Myocyte (in vitro differentiated cells): ENCODE results near the gene RBM47. TPM values are rescaled to one million over a fixed set of nuclear protein-coding genes. Genes with fewer than 3 reads are reported as not detected.

Experiments
- DNase-seq: peaks from one replicate; pipeline ENCODE4 v3.0.0-alpha.2; 2012; ENCODE audit warnings: low read depth
- total RNA-seq: library from RNA; depleted of rRNA; stranded (reverse); fragments of >200 nt; gene quantifications from 2 replicates; pipeline ENCODE4 v1.2.3, GENCODE V29; 2014

The RBM47 gene
- total RNA-seq, 1 donor from 2014 or later: not detected

DNA sequence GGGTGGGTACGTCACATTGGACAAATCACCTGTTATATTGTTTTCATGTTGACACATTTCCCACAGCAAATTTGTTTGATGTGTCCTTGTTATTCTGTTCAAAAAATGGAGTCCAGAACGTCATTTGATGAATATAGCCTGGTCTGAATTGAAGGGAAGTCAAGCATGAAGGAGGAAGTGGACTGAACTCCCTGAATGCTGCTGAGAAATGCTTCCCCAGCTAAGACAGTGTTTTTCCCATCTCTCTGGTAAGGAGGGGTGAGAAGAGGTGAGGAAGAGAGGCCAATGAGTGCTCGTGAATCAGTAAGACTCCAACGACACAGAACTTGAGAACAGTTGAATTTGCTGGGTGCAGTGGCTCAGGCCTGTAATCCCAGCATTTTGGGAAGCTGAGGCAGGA, 127.4 kb downstream of the RBM47 start:
- no peak for DNase-seq

DNA sequence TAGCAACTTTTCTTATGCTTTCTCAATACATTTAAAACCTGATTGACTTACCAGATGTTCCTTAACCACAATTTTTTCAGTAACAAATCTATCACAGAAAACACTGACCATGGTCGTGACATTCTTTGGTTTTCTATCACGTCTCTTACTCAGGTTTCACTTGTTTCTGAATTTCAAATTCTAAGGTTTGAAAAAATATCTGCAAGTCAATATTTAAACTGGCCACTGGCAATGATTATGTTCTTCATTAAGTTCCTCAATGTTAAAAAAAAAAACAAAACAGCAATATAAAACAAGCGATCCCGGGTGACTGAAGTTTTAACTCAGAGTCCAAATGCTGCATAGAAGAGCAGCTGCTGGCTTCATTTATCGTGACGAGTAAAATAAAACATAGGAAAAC, 128.9 kb downstream of the RBM47 start:
- no peak for DNase-seq

DNA sequence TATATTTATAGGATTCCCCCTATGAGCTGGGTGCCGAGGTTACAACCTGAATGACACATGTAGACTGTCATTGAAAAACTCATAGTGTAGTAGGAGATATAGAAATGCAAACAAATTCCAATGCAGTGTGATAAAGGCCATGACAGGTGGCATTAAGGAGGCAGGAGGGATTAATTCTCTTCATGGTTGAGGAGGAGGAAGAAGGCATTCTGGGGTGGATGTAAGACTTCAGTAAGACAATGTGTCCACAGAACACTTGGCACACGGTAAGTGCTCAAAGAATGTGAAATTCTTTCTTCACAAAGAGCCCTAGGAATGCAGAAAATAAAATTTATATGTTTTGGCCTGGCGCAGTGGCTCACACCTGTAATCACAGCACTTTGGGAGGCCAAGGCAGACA, 136.5 kb downstream of the RBM47 start:
- DNase-seq: no peak

DNA sequence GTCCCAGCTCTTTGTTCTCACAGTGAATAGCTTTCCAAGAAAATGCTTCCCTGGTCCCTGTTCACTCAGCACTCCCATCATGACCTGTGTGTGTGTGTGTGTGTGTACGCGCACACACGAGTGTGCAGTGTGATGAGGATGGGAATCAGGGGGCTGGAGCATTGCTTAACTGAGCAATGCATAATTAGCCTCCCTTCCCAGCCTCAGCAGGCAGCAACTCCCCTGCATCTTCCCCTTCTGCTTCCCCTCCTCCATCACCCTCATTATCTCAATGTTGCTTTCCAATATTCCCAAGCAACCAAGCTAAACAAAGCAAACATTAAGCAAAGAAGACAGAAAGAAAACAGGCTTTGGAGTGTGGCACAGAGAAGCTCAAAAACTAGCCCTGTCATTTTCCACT, 137.0 kb downstream of the RBM47 start:
- DNase-seq: no peak

DNA sequence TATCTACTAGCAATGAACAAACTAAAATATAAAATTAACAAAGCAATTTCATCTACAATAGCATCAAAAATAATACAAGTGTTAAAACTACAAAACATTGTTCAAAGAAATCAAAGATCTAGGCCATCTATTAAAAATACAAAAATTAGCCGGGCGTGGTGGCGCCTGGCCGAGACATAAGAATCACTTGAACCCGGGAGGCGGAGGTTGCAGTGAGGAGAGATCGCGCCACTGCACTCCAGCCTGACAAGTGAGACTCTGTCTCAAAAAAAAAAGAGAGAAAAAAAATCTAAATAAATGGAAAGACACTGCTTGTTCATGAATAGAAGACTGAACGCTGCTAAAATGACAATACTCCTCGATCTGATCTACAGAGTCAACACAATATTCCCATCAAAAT, 139.2 kb downstream of the RBM47 start:
- no peak for DNase-seq

DNA sequence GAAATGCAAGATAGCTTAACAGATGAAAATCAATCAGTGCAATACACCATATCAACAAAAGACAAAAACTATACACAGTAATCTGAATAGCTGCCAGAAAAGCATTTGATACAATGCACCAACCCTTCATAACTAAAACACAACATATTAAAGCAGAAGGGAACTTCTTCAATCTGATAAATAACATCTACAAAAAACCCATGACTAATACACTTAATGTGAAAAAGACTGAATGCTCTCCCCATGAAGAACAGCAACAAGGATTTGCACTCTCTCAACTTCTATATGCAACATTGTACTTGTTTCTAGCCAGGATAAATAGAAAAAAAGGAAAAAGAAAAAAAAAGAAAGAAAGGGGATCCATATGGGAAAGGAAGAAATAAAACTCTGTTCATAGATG, 139.7 kb downstream of the RBM47 start:
- DNase-seq: no peak

DNA sequence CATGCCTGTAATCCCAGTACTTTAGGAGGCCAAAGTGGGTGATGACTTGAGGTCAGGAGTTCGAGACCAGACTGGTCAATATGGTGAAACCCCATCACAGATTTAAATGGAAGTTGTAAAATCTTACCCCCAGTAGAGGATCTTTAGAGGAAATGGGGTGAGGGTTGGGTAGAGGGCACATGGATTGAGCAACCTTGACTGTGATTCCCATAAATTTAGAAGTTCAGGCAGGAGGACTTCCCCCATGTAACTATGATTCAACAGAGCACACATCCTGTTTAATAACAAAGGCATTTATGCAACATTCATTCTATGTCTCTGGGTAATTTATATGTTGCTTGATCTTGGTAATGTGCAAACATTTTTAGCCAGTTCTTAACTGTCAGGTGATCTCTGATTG, 143.1 kb downstream of the RBM47 start:
- DNase-seq: no peak

DNA sequence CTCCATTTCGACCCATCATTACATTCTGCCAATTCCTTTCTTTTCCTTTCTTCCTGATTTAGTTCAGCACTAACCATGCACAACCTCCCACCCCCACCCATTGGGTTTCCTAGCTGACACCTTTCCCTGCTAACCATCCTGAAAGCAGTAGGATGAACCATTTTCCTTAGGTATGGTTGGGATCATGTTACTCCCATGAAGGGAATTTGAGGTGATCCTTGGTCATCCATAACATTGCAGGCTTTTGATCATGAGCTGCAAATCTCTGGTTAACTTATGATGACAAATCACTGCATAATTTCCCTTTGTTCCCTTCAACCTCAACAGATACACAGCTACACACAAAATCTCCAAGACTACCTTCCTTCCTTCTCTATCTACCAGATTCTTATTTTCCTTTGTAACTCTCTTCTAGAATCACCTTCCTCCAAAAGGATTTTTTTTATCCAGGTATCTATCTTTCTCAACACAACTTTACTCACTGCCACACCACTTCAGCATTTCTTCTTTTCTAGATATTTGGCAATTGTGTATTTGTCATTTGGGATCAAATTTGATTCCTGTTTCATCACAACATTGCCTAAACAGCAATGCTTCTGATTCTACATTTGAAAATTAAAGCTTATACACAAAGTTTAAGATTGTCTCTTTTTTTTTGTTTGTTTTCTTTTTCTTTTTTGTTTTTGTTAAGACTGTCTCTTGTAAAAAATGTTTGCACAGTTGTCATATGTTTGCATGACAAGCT, 145.1 kb downstream of the RBM47 start:
- no peak for DNase-seq

DNA sequence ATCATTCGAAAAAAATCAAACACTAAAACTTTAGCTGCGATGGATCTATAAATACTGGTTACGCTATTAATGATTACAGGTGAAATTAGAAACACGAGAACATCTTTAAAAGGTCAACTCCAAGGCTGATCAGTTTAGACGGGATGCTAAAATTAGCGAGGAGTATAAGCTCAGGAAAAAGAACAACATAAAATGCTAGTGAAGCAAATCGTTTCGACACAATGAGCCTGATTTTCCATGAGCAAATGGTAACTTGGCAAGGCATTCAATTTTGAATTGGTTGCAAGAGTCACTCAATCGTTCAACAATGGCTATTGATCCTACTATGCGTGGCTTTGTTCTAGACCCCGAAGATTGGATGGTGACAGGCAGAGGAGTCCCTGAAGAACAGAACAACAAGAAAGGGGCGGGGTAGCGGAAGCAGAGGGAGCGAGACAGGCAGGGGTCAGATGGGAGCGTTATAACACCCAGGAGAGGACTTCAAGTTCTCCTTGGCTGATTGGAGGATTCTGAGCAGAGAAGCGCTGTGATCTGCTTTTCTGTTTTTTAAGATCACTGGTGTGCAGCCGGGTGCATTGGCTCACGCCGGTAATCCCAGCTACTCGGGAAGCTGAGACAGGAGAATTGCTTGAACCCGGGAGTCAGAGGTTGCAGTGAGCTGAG, 146.5 kb downstream of the RBM47 start:
- peak; percentile 2 for DNase-seq

DNA sequence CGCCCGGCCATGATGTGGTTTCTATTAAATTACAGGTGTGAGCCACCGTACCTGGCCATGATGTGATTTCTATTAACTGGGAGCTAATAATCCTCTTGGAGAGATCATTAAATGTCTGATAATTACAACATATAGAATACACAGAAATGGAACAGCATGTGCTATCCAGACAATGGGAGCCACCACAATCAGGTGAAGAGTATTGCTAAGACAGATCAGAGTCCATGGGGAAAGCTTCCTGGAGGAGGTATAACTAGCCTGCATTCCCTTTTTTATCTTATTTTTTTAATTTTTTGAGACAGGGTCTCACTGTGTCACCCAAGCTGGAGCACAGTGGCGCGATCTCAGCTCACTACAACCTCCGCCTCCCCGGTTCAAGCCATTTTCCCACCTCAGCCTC, 147.7 kb downstream of the RBM47 start:
- no peak for DNase-seq

DNA sequence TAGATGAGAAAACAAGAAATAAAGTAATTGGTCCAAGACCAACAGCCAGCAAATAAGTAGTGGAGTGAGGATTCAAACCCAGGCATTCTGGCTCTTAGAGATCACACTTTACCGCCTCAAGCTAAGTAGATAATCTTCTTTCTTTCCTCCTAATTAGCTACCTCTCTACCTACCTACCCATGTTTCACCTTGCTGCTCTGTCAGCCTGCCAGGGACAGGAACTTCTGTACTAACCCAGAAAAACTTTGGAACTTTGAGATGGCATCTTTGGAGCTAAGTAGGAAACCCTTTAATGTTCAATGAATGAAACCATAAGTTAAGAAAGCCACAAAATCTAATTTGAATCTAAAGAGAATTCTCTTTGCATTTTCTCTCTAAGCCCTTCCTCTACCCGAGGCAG, 149.4 kb downstream of the RBM47 start:
- no peak for DNase-seq

DNA sequence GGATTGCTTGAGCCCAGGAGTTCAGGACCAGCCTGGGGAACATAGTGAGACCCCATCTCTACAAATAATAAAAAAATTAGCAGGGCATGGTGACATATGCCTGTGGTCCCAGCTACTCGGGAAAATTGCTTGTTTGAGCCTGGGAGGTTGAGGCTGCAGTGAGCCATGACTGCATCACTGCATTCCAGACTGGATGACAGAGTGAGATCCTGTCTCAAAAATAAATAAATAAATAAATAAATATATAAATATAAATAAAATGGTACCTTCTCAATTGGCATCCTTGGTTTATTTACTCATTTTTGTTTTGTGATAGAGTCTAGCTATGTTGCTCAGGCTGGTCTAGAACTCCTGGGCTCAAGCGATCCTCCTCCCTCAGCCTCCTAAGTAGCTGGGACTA, 150.3 kb downstream of the RBM47 start:
- no peak for DNase-seq

DNA sequence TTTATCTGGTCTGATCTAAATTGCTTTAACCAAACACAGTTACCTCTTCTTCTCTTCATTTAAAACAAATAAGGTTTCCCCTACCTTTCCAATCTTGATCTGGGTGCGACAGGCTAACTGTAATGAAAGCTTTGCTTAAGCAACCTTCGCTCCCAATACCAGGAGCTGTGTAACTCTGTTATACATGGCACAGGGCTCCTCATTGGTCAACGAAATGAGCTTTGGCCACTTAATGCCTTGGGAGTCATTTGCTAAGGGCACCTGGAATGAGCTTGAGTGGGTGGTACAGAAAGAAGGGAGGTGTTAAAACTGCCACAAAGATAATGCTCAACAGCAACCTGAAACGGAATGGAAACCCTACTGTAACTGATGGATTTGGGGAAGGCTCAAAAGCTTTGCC, 154.1 kb downstream of the RBM47 start:
- DNase-seq: no peak

DNA sequence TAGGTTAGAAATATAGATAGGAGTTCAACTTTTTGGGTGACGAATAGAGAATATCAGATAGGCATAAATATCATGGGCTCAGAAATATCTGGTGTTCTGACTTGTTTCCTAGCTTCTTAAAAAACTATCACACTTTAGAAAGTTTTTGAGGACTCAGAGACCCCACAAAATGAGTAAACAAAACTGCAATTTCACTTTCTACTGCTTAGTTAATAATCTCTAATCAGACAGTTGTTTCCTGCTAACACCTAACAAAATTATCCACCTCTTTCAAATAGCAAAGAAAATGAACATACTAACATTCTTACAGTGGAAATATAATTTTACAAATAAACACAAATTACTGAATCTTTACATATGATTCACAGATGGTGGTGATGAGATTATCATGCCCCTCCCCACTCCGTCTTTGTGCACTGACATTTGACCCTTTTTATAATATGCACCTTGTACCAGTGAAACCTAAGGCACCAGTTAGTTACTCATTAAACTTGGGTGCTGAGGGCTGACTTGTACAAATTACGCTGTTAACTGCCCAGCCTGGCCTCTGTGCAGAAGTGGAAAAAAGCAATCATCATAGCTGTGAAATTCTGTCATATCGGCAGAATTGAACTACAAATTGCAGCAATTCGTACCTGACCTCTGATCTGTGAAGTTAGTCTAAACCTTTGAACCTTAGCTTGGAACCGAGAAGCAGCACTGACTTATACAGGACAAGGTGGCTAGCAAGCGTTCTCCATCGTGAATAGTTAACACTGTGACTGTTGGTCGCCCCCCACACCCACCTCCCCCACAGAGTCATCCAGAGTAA, 155.9 kb downstream of the RBM47 start:
- DNase-seq: no peak

DNA sequence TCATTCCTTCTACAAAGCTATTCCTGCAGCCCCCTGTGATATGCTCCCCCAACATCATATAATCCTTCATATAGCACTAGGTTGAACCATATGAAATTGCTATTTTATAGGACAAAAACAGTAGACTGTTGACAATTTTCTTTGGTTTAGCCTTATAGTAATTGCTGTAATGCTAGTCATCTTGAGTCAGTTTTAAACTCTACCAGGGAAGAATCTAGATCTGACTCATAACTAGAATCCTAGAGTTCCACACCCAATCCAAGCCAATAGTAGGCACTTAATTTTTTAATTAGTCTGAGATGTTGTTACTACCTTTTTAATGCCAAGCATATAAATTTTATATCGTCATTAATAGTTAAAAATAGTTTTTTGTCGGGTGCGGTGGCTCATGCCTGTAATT, 157.7 kb downstream of the RBM47 start:
- no peak for DNase-seq

DNA sequence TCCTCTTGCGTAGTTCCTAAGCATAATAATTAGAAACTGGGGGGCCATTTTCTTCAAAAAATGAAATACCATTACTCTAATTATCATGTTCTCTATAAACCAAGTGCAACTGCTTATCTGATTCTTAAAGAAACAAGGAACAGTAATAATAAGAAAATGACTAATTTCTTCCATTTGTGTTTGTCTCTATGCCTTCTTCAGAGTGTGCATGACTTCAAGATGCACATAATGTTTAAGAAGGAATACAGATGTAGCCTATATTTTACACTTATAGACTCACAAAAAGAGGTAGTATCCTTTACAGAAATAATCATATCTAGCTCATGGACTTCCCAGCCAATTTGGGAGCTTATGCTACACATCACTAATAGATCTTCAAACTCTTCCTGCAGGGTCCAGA, 162.9 kb downstream of the RBM47 start:
- no peak for DNase-seq

DNA sequence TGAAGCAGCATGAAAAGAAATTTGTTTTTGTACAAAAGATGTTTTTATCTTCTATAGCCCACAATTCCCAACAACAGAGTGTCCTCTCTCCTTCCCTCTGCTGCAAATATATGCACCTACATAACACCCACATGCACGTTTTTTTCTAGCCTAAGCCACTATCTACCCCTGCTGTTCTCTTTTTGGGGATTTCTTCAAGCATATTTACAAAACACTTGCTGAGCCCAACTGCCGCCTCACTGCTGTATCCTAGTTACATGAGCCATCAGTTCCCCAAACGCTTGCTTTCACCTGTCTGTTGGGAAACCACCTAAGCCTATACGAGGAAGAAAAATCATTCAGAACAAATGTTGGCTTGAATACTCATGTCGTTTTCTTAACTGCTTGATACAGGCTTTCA, 167.3 kb downstream of the RBM47 start:
- DNase-seq: no peak

DNA sequence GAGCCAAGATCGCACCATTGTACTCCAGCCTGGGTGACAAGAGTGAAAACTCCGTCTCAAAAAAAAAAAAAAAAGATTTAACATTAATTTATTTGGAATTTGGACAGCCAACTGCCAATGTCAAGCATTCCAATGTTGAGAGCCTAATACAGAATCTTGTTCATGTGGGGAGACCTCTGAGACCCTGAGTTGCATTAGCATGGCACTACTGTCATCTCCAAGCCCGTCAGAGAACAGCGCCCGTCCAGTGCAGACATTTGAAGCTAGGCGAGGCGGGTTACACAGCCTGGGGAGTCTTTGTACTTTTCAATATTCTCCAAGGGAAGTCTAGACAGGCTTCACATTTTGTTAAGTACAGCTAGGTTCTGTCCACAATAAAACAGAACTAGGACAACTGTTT, 167.8 kb downstream of the RBM47 start:
- DNase-seq: no peak

DNA sequence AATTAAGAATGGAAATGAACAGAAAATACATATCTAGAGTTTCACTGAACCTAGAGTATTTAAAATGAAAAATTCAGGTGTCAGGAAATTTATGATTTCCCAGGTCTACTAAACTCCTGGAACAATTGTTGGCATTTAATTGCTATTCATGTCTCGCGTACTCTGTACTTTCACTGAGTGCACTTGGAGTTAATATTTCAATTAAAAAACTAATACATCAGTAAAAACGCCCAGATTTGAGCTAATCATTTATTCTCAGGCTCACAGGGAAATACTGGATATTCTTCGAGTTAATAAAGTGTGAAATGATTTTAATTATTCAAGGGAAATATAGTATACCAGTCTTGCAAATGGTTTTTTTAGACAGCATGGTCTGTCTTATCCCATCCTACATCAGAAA, 168.6 kb downstream of the RBM47 start:
- no peak for DNase-seq

DNA sequence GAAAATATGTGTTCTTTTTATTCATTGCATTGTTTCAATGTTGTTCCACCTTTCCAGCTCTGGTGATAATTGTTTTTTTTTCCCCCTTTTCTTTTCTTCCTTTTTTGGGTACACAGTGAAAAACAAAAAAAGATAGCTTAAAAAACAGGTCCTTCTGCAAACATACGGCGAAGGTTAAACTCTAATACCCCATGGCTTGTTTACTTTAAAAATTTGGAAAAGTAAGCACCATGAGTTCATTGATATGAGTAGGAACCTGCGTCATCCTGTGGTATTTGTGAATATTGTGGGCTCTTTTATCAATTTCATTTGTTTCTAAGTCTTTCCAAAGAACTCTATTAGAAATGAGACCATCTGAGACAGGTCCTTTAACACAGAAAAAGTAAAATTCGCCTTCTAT, 171.0 kb downstream of the RBM47 start:
- DNase-seq: no peak

DNA sequence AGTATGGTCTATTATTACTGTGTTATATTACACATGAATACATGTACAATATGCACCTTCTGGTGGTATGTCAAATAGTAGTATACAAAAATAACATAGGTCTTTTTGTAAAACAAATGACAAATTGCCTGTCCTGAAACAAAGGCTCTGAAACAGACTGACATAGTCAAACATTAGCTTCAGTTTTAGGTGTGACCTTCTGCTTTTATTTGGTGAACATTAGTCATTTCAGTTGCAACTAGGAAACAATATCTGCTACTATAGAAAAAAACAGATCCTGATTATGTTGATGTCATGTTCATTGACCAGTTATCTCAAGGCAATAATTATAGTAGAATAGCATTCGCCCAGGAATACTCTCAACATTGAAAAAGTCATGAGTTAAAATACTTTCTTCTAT, 171.6 kb downstream of the RBM47 start:
- DNase-seq: no peak

DNA sequence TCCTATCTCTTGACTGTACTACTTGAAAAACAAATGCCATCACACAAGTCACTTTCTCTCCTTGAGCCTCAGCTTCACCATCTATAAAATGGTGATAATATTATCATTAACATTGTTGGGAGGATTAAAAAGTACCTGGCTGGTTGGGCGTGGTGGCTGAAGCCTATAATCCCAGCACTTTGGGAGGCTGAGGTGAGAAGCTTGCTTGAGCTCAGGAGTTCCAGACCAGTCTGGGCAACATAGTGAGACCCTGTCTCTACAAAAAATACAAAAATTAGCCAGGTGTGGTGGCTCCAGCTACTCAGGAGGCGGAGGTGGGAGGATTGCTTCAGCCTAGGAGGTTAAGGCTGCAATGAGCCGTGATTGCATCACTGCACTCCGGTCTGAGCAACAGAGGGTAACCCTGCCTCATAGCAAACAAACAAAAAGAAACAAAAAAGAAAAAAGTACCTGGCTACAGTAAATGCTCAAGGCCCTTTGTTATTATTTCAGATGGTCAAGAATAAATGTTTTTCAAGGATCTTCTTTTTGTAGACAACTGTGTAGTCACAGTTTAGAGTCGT, 174.2 kb downstream of the RBM47 start:
- no peak for DNase-seq
